ENCODE results near the gene CSF2. TPM values are rescaled to one million over a fixed set of nuclear protein-coding genes. Genes with fewer than 3 reads are reported as not detected.

The CSF2 gene
- total and polyA plus RNA-seq, 2 of the 13 experiments (the other 11 are each of a cell fraction or from before 2014, with no cell fraction given): not detected

DNA sequence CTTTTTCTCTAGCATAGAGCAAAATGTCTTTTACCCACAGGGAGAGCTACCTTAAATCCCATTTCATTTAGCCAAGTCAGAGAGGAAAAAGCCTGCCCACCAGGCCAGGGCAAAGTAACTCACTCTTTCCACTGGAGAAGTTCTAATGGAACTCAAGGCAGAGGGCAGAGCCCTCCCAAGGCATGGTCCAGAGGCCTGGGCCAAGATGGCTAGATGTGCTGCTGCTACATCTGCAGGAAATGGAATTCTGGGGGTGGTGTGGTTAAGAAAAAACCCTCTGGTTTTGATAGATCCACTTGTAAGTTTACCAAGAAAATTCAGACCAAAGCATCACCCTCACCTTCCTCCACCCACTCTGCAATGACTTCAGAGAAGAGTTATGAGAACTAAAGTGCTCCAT, 37.3 kb downstream of the CSF2 start:
- Histone ChIP-seq H3K4me3 (replicated peaks in 1 of 3; ENCODE audit: insufficient read depth in 1 of 3, low read depth in 2 of 3, low read length in 3 of 3) (no peak overlapping the region), H4K20me1 (ENCODE audit: insufficient read depth, low read length) (no peaks in the 10 kb centered on the region), H3K36me3 (replicated peaks in 1 of 2; ENCODE audit: control insufficient read depth in 1 of 2, insufficient read depth in 2 of 2, low read length in 2 of 2) (no peaks in the 10 kb centered on the region), H3K27ac (ENCODE audit: extremely low read length, insufficient read depth, low read length) (no peak overlapping the region), H2AFZ (ENCODE audit: low read length) (no peak overlapping the region), H3K9ac (ENCODE audit: insufficient read depth, low read depth, low read length) (no peak overlapping the region), H3K4me1 (ENCODE audit: insufficient read depth, low read length) (peaks cover 7% of the 10 kb centered on the region), H3K27me3 (ENCODE audit: control insufficient read depth in 1 of 2, insufficient read depth in 2 of 2, low read length in 2 of 2) (no peaks in the 10 kb centered on the region), H3K79me2 (ENCODE audit: insufficient read depth, low read length) (no peaks in the 10 kb centered on the region), H3K9me3 (ENCODE audit: low read length) (no peaks in the 10 kb centered on the region), H3K4me2 (ENCODE audit: low read depth, low read length) (no peak overlapping the region)
- intact Hi-C loops (cut with micrococcal nuclease; ENCODE audit: unreplicated experiment) (no loop called here), in situ Hi-C loops (cut with HindIII; ENCODE audit: extremely low pct_ligation_motif_present, low pct_unique_long_range_greater_than_20kb) (no loop called here)
- CTCF ChIA-PET (ENCODE audit: low intra/inter-chr PET ratio, low total read pairs): no interaction called here
- no TSS peak for BruUV-seq (replicated peaks)
- POLR2A ChIA-PET: no interaction called here
- DNase-seq (ENCODE audit: low spot score) (no peak), ATAC-seq (no peak), FAIRE-seq (no peak)
- TF ChIP-seq SRSF1 (optimal IDR thresholded peaks at IDR 0.05; ENCODE audit: low read depth, low read length) (no peak), JARID2 (CRISPR knock-in tag; IDR thresholded peaks at IDR 0.05; ENCODE audit: insufficient replicate concordance) (no peak), ZNF629 (CRISPR knock-in tag; conservative IDR thresholded peaks at IDR 0.05) (no peak), ZFP37 (CRISPR knock-in tag; IDR thresholded peaks at IDR 0.05; ENCODE audit: borderline replicate concordance) (no peak), U2AF2 (IDR thresholded peaks at IDR 0.05; ENCODE audit: low read depth, low read length) (no peak), ZNF766 (CRISPR knock-in tag; IDR thresholded peaks at IDR 0.05; ENCODE audit: borderline replicate concordance) (no peak), TMF1 (CRISPR knock-in tag; IDR thresholded peaks at IDR 0.05; ENCODE audit: low read depth) (no peak), ZFP62 (CRISPR knock-in tag; IDR thresholded peaks at IDR 0.05) (no peak), HNRNPH1 (optimal IDR thresholded peaks at IDR 0.05; ENCODE audit: low read depth, low read length) (no peak), ZFP36L2 (CRISPR knock-in tag; IDR thresholded peaks at IDR 0.05) (no peak), KMT2A (CRISPR knock-in tag; IDR thresholded peaks at IDR 0.05) (no peak), DNMT1 (CRISPR knock-in tag; IDR thresholded peaks at IDR 0.05) (no peak)
- TF ChIP-seq, protein P1, sequence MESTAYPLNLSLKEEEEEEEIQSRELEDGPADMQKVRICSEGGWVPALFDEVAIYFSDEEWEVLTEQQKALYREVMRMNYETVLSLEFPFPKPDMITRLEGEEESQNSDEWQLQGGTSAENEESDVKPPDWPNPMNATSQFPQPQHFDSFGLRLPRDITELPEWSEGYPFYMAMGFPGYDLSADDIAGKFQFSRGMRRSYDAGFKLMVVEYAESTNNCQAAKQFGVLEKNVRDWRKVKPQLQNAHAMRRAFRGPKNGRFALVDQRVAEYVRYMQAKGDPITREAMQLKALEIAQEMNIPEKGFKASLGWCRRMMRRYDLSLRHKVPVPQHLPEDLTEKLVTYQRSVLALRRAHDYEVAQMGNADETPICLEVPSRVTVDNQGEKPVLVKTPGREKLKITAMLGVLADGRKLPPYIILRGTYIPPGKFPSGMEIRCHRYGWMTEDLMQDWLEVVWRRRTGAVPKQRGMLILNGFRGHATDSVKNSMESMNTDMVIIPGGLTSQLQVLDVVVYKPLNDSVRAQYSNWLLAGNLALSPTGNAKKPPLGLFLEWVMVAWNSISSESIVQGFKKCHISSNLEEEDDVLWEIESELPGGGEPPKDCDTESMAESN (CRISPR knock-in tag; conservative IDR thresholded peaks at IDR 0.05): no peak
- TF ChIP-seq, protein P2, sequence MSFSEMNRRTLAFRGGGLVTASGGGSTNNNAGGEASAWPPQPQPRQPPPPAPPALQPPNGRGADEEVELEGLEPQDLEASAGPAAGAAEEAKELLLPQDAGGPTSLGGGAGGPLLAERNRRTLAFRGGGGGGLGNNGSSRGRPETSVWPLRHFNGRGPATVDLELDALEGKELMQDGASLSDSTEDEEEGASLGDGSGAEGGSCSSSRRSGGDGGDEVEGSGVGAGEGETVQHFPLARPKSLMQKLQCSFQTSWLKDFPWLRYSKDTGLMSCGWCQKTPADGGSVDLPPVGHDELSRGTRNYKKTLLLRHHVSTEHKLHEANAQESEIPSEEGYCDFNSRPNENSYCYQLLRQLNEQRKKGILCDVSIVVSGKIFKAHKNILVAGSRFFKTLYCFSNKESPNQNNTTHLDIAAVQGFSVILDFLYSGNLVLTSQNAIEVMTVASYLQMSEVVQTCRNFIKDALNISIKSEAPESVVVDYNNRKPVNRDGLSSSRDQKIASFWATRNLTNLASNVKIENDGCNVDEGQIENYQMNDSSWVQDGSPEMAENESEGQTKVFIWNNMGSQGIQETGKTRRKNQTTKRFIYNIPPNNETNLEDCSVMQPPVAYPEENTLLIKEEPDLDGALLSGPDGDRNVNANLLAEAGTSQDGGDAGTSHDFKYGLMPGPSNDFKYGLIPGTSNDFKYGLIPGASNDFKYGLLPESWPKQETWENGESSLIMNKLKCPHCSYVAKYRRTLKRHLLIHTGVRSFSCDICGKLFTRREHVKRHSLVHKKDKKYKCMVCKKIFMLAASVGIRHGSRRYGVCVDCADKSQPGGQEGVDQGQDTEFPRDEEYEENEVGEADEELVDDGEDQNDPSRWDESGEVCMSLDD (CRISPR knock-in tag; IDR thresholded peaks at IDR 0.05; ENCODE audit: borderline replicate concordance): no peak
- TF ChIP-seq, protein P3, sequence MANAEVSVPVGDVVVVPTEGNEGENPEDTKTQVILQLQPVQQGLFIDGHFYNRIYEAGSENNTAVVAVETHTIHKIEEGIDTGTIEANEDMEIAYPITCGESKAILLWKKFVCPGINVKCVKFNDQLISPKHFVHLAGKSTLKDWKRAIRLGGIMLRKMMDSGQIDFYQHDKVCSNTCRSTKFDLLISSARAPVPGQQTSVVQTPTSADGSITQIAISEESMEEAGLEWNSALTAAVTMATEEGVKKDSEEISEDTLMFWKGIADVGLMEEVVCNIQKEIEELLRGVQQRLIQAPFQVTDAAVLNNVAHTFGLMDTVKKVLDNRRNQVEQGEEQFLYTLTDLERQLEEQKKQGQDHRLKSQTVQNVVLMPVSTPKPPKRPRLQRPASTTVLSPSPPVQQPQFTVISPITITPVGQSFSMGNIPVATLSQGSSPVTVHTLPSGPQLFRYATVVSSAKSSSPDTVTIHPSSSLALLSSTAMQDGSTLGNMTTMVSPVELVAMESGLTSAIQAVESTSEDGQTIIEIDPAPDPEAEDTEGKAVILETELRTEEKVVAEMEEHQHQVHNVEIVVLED (CRISPR knock-in tag; IDR thresholded peaks at IDR 0.05; ENCODE audit: borderline replicate concordance): no peak
- TF ChIP-seq, protein P4, sequence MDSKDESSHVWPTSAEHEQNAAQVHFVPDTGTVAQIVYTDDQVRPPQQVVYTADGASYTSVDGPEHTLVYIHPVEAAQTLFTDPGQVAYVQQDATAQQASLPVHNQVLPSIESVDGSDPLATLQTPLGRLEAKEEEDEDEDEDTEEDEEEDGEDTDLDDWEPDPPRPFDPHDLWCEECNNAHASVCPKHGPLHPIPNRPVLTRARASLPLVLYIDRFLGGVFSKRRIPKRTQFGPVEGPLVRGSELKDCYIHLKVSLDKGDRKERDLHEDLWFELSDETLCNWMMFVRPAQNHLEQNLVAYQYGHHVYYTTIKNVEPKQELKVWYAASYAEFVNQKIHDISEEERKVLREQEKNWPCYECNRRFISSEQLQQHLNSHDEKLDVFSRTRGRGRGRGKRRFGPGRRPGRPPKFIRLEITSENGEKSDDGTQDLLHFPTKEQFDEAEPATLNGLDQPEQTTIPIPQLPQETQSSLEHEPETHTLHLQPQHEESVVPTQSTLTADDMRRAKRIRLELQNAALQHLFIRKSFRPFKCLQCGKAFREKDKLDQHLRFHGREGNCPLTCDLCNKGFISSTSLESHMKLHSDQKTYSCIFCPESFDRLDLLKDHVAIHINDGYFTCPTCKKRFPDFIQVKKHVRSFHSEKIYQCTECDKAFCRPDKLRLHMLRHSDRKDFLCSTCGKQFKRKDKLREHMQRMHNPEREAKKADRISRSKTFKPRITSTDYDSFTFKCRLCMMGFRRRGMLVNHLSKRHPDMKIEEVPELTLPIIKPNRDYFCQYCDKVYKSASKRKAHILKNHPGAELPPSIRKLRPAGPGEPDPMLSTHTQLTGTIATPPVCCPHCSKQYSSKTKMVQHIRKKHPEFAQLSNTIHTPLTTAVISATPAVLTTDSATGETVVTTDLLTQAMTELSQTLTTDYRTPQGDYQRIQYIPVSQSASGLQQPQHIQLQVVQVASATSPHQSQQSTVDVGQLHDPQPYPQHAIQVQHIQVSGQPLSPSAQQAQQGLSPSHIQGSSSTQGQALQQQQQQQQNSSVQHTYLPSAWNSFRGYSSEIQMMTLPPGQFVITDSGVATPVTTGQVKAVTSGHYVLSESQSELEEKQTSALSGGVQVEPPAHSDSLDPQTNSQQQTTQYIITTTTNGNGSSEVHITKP (CRISPR knock-in tag; IDR thresholded peaks at IDR 0.05; ENCODE audit: low read depth): no peak
